ENCODE measurements around the gene AGO3. TPM values are rescaled to one million over a fixed set of nuclear protein-coding genes. Genes with fewer than 3 reads are reported as not detected.

AGO3 gene
- total RNA-seq, 2 donors from 2014 or later = 47.5 to 49.9 TPM

GRCh38 chr1:36092798-36093185 lies 161.9 kb downstream of the AGO3 start:
- ATAC-seq (ENCODE audit: insufficient number of reproducible peaks, low FRiP score, low read depth) (no peak), DNase-seq (ENCODE audit: low spot score) (no peak)
- TF ChIP-seq CTCF (IDR thresholded peaks at IDR 0.05) = no peak
- Histone ChIP-seq H3K4me1 (ENCODE audit: control insufficient read depth in 1 of 2, low read depth in 2 of 2) (peaks cover 6 to 32% of the 10 kb centered on the region in 2 donors), H3K36me3 (peaks cover 34% of the 10 kb centered on the region), H3K27me3 (replicated peaks; ENCODE audit: insufficient read depth) (no peaks in the 10 kb centered on the region), H3K4me3 (no peak overlapping the region), H3K9me3 (no peaks in the 10 kb centered on the region), H3K27ac (no peak overlapping the region)

GRCh38 chr1:36093226-36093625 lies 162.3 kb downstream of the AGO3 start:
- no peak for TF ChIP-seq CTCF (IDR thresholded peaks at IDR 0.05)
- no peak overlapping the region for H3K27ac ChIP-seq
- H3K27me3 ChIP-seq (replicated peaks; ENCODE audit: insufficient read depth) = no peaks in the 10 kb centered on the region
- no peak overlapping the region for H3K4me3 ChIP-seq
- peaks cover 34% of the 10 kb centered on the region for H3K36me3 ChIP-seq
- H3K4me1 ChIP-seq (ENCODE audit: control insufficient read depth in 1 of 2, low read depth in 2 of 2) = peaks cover 6 to 30% of the 10 kb centered on the region in 2 donors
- ATAC-seq (ENCODE audit: insufficient number of reproducible peaks, low FRiP score, low read depth) (no peak), DNase-seq (ENCODE audit: low spot score) (no peak)
- H3K9me3 ChIP-seq = no peaks in the 10 kb centered on the region

GRCh38 chr1:36093929-36094328 lies 163.0 kb downstream of the AGO3 start:
- Histone ChIP-seq H3K4me1 (ENCODE audit: control insufficient read depth in 1 of 2, low read depth in 2 of 2) (peaks cover 4 to 27% of the 10 kb centered on the region in 2 donors), H3K36me3 (peaks cover 34% of the 10 kb centered on the region), H3K27me3 (replicated peaks; ENCODE audit: insufficient read depth) (no peaks in the 10 kb centered on the region), H3K27ac (no peak overlapping the region), H3K9me3 (no peaks in the 10 kb centered on the region), H3K4me3 (no peak overlapping the region)
- ATAC-seq (ENCODE audit: insufficient number of reproducible peaks, low FRiP score, low read depth) (no peak), DNase-seq (ENCODE audit: low spot score) (no peak)
- TF ChIP-seq CTCF (IDR thresholded peaks at IDR 0.05) = no peak

- Histone ChIP-seq H3K4me1 (ENCODE audit: control insufficient read depth in 1 of 2, low read depth in 2 of 2) (peaks cover 2 to 22% of the 10 kb centered on the region in 2 donors), H3K36me3 (peaks cover 34% of the 10 kb centered on the region), H3K4me3 (no peak overlapping the region), H3K9me3 (no peaks in the 10 kb centered on the region), H3K27me3 (replicated peaks; ENCODE audit: insufficient read depth) (no peaks in the 10 kb centered on the region), H3K27ac (no peak overlapping the region)
- no peak for DNase-seq (ENCODE audit: low spot score)
- no peak for ATAC-seq (ENCODE audit: insufficient number of reproducible peaks, low FRiP score, low read depth)
- no peak for TF ChIP-seq CTCF (IDR thresholded peaks at IDR 0.05)
Measured at GRCh38 chr1:36094621-36095061, 163.7 kb downstream of the AGO3 start.

GRCh38 chr1:36095760-36096405 lies 165.0 kb downstream of the AGO3 start:
- Histone ChIP-seq H3K9me3 (no peaks in the 10 kb centered on the region), H3K36me3 (peaks cover 34% of the 10 kb centered on the region), H3K4me3 (no peak overlapping the region), H3K4me1 (ENCODE audit: control insufficient read depth in 1 of 2, low read depth in 2 of 2) (peaks cover 6 to 16% of the 10 kb centered on the region in 2 donors), H3K27me3 (replicated peaks; ENCODE audit: insufficient read depth) (no peaks in the 10 kb centered on the region), H3K27ac (no peak overlapping the region)
- no peak for TF ChIP-seq CTCF (IDR thresholded peaks at IDR 0.05)
- ATAC-seq (ENCODE audit: insufficient number of reproducible peaks, low FRiP score, low read depth) (no peak), DNase-seq (ENCODE audit: low spot score) (no peak)
